HepG2 (cell line): ENCODE results near the gene LMF2. TPM values are rescaled to one million over a fixed set of nuclear protein-coding genes. Genes with fewer than 3 reads are reported as not detected.

Experiments used
- BRF2 ChIP-seq: sonication (generic); formaldehyde crosslinking; IDR thresholded peaks from 2 replicates; pipeline ENCODE4 v1.8.1; 2022; ENCODE audit warnings: mild to moderate bottlenecking, missing genetic modification reagents
- GABPA ChIP-seq, 2 experiments: IDR thresholded peaks; 2 replicates each; pipeline ENCODE4 v1.6.1; 2011 to 2016; ENCODE audit warnings: low read depth in 2 of 2, low read length in 1 of 2, missing biosample characterization in 1 of 2, missing genetic modification characterization in 1 of 2
- NFE2L2 ChIP-seq: fragments of 150-350 bp; IDR thresholded peaks from 2 replicates; pipeline ENCODE4 v1.6.1; 2014; ENCODE audit warnings: low read length
- PBX3 ChIP-seq: sonication (generic); formaldehyde crosslinking; IDR thresholded peaks from 2 replicates; pipeline ENCODE4 v1.8.1; 2023; ENCODE audit warnings: missing genetic modification reagents, inconsistent platforms, borderline replicate concordance
- SAP130 ChIP-seq: IDR thresholded peaks from 2 replicates; pipeline ENCODE4 v1.6.1; 2016; ENCODE audit warnings: low read depth
- THAP8 ChIP-seq: sonication (generic); formaldehyde crosslinking; IDR thresholded peaks from 2 replicates; pipeline ENCODE4 v1.5.1; 2020; ENCODE audit warnings: missing genetic modification reagents, mild to moderate bottlenecking, borderline replicate concordance
- ZNF296 ChIP-seq: sonication (generic); formaldehyde crosslinking; conservative IDR thresholded peaks from 2 replicates; pipeline ENCODE4 v1.5.0; 2020; ENCODE audit warnings: mild to moderate bottlenecking, missing genetic modification reagents
- ZNF318 ChIP-seq: sonication (generic); formaldehyde crosslinking; IDR thresholded peaks from 2 replicates; pipeline ENCODE4 v1.4.0; 2020; ENCODE audit warnings: mild to moderate bottlenecking, missing genetic modification reagents
- ZNF496 ChIP-seq: sonication (generic); formaldehyde crosslinking; IDR thresholded peaks from 2 replicates; pipeline ENCODE4 v1.8.1; 2023; ENCODE audit warnings: mild to moderate bottlenecking, moderate library complexity, missing genetic modification reagents; ENCODE audit not compliant: insufficient replicate concordance
- ZNF569 ChIP-seq: sonication (generic); formaldehyde crosslinking; IDR thresholded peaks from 2 replicates; pipeline ENCODE4 v1.5.0; 2020; ENCODE audit warnings: mild to moderate bottlenecking, missing genetic modification reagents, moderate library complexity, borderline replicate concordance
- ZNF784 ChIP-seq: sonication (generic); formaldehyde crosslinking; IDR thresholded peaks from 2 replicates; pipeline ENCODE4 v1.5.1; 2020; ENCODE audit warnings: missing genetic modification reagents, mild to moderate bottlenecking, borderline replicate concordance
- ZXDC ChIP-seq: sonication (generic); formaldehyde crosslinking; IDR thresholded peaks from 2 replicates; pipeline ENCODE4 v1.5.0; 2020; ENCODE audit warnings: mild to moderate bottlenecking, missing genetic modification reagents
- polyA plus RNA-seq, 8 experiments: library from polyadenylated mRNA; depleted of rRNA in 3 of 8; stranded (reverse) in 7 of 8; unstranded in 1 of 8; fragments of >200 nt; fragmentation: Illumina TruSeq in 4 of 8; extraction: Trizol in 4 of 8; gene quantifications; 2 replicates each; pipeline versions ENCODE4 v1.2.1 to v1.2.3, GENCODE V29; 2011 to 2016; ENCODE audit warnings: low read depth in 4 of 8, missing spikeins in 1 of 8, mixed read lengths in 1 of 8; ENCODE audit not compliant: insufficient read depth in 1 of 8
- total RNA-seq, 5 experiments: library from RNA; depleted of rRNA; stranded (reverse); fragments of >200 nt; fragmentation: Illumina TruSeq; extraction: Trizol; gene quantifications; 2 replicates each; pipeline ENCODE4 v1.2.3, GENCODE V29; 2016; ENCODE audit warnings: low read depth in 1 of 5

LMF2 gene
- total and polyA plus RNA-seq, 2 of the 13 experiments (the other 11 are each of a cell fraction or from before 2014, with no cell fraction given): 23.3 to 30.6 TPM

GRCh38 chr22:50525104-50525857, 17.8 kb upstream of the LMF2 start, which contains the start of gene SCO2 (continued):
- TF ChIP-seq ZNF318 (CRISPR knock-in tag) (no peak; the same call in 1 of the 2 replicates), ZNF569 (no peak), ZNF496 (CRISPR knock-in tag) (no peak), BRF2 (CRISPR knock-in tag) (peak; percentile 56), THAP8 (CRISPR knock-in tag) (peak; percentile 92; the same call in 1 of the 2 replicates), SAP130 (peak; percentile 83), ZNF296 (CRISPR knock-in tag) (no peak), GABPA (IDR thresholded peaks at IDR 0.05; ENCODE audit: low read depth, low read length) (no peak), GABPA (CRISPR knock-in tag; IDR thresholded peaks at IDR 0.05; ENCODE audit: low read depth) (peak; percentile 26; the same call in 1 of the 2 replicates), ZNF784 (CRISPR knock-in tag) (no peak; the same call in 1 of the 2 replicates), ZXDC (CRISPR knock-in tag) (0 out of 2 replicates have a peak, but pooled peaks have one; percentile 48), NFE2L2 (no peak), PBX3 (CRISPR knock-in tag) (no peak)
